A549 (cell line): ENCODE data around the gene NUP210. TPM values are rescaled to one million over a fixed set of nuclear protein-coding genes. Genes with fewer than 3 reads are reported as not detected.
"Not testable (repeated sequence)": the region's sequence is repeated elsewhere in the genome, so short reads cannot be mapped to it uniquely, and the experiment has no call there.

Source experiments
- ATAC-seq, 2 experiments: fragments of 200-7000 bp in 1 of 2; fragments of >200 bp in 1 of 2; cut with Nextera tagmentation in 1 of 2; cut with Tn5 transposase in 1 of 2; 3 replicates each; pipeline versions ENCODE4 v1.8.0 to v1.9.1; 2018 to 2020; ENCODE audit warnings: mild to moderate bottlenecking in 1 of 2, moderate library complexity in 1 of 2
- CTCF ChIA-PET: fragments of 300-600 bp; sonication (Branson Sonifier 250); formaldehyde crosslinking; extraction: SDS; loops from one replicate; lab custom pipeline; 2021; ENCODE audit warnings: antibody characterized with exemption, inconsistent platforms; lab: Yijun Ruan, JAX
- POLR2A ChIA-PET: fragments of 350-600 bp; formaldehyde crosslinking; extraction: SDS; loops from one replicate; lab custom pipeline; 2021; ENCODE audit warnings: antibody characterized with exemption, inconsistent platforms; lab: Yijun Ruan, JAX
- DNase-seq, 2 experiments: peaks; one replicate each; pipeline versions ENCODE4 v3.0.0 to v3.0.0-alpha.2; 2011 to 2016; ENCODE audit warnings: low read depth in 1 of 2, low spot score in 1 of 2
- FAIRE-seq: peaks from 2 replicates; lab custom pipeline; 2011; peaks lifted over from hg19 to GRCh38; lab: Jason Lieb, UNC
- H3K27ac ChIP-seq, 2 experiments: fragments of >200 bp; sonication (Bioruptor Twin); formaldehyde crosslinking; 3 replicates each; pipeline ENCODE4 v1.5.1; 2016 to 2017
- H3K4me1 ChIP-seq: fragments of >200 bp; sonication (Bioruptor Twin); formaldehyde crosslinking; 3 replicates; pipeline ENCODE4 v1.6.1; 2016
- H3K4me2 ChIP-seq: fragments of >200 bp; sonication (Bioruptor Twin); formaldehyde crosslinking; 3 replicates; pipeline ENCODE4 v1.6.1; 2016
- H3K4me3 ChIP-seq: fragments of >200 bp; sonication (Bioruptor Twin); formaldehyde crosslinking; 3 replicates; pipeline ENCODE4 v1.5.1; 2016
- H3K9me3 ChIP-seq: fragments of >200 bp; sonication (Bioruptor Twin); formaldehyde crosslinking; 3 replicates; pipeline ENCODE4 v1.6.1; 2016
- BHLHE40 ChIP-seq: IDR thresholded peaks from 2 replicates; pipeline ENCODE4 v1.6.1; 2012; ENCODE audit warnings: low read depth, low read length, inconsistent platforms
- EHMT2 ChIP-seq: fragments of 200-600 bp; sonication (generic); IDR thresholded peaks from 2 replicates; pipeline ENCODE4 v1.6.1; 2016; ENCODE audit warnings: antibody characterized with exemption, low read depth, mild to moderate bottlenecking, moderate library complexity
- ESRRA ChIP-seq: fragments of 150-350 bp; IDR thresholded peaks from 2 replicates; pipeline ENCODE4 v1.6.1; 2014; ENCODE audit warnings: mild to moderate bottlenecking, low read length, borderline replicate concordance
- FOXS1 ChIP-seq: fragments of 250-450 bp; sonication (Bioruptor Pico); IDR thresholded peaks from 2 replicates; pipeline ENCODE4 v1.5.0; 2020; ENCODE audit warnings: mild to moderate bottlenecking, moderate library complexity
- GATA3 ChIP-seq: IDR thresholded peaks from 2 replicates; pipeline ENCODE4 v1.6.1; 2012; ENCODE audit warnings: borderline replicate concordance
- HEYL ChIP-seq: fragments of 250-450 bp; sonication (Bioruptor Pico); IDR thresholded peaks from 2 replicates; pipeline ENCODE4 v1.8.0; 2021; ENCODE audit warnings: mild to moderate bottlenecking, moderate library complexity
- JUN ChIP-seq, 2 experiments: fragments of >200 bp; sonication (Bioruptor Twin); formaldehyde crosslinking; IDR thresholded peaks; 2 replicates in 1 of 2; 3 replicates in 1 of 2; pipeline ENCODE4 v1.6.1; 2016 to 2017
- MAFK ChIP-seq: fragments of 450-650 bp; IDR thresholded peaks from 2 replicates; pipeline ENCODE4 v1.6.1; 2014; ENCODE audit not compliant: partially characterized antibody
- NR3C1 ChIP-seq: fragments of >200 bp; sonication (Bioruptor Twin); formaldehyde crosslinking; IDR thresholded peaks from 3 replicates; pipeline ENCODE4 v1.6.1; 2017
- RAD21 ChIP-seq, 2 experiments: fragments of >200 bp in 1 of 2; sonication (Bioruptor Twin) in 1 of 2; formaldehyde crosslinking in 1 of 2; IDR thresholded peaks in 1 of 2; conservative IDR thresholded peaks in 1 of 2; 2 replicates in 1 of 2; 3 replicates in 1 of 2; pipeline ENCODE4 v1.6.1; 2012 to 2018; ENCODE audit warnings: inconsistent platforms in 1 of 2
- REST ChIP-seq: fragments of 200-600 bp; sonication (generic); IDR thresholded peaks from 2 replicates; pipeline ENCODE4 v1.6.1; 2016; ENCODE audit warnings: antibody characterized with exemption, mild to moderate bottlenecking, moderate library complexity
- SREBF2 ChIP-seq: fragments of 450-650 bp; IDR thresholded peaks from 2 replicates; pipeline ENCODE4 v1.6.1; 2014; ENCODE audit warnings: mild to moderate bottlenecking, moderate library complexity
- ZC3H11A ChIP-seq: fragments of 450-650 bp; IDR thresholded peaks from 2 replicates; pipeline ENCODE4 v1.6.1; 2014; ENCODE audit warnings: antibody characterized with exemption, mild to moderate bottlenecking
- WGBS: methylation state at CpG from one replicate; pipeline ENCODE4 v1.1.6; 2017; ENCODE audit errors: missing lambda C conversion rate; 5-methylcytosine and 5-hydroxymethylcytosine counted together
- polyA plus RNA-seq, 4 experiments: library from polyadenylated mRNA; depleted of rRNA in 3 of 4; stranded (reverse); fragments of >200 nt; fragmentation: RNase III in 1 of 4; extraction: RNeasy Plus Mini Kit Qiagen cat#74134 plus additional on column Dnase treatment in 1 of 4; gene quantifications; 2 replicates in 3 of 4; 3 replicates in 1 of 4; pipeline ENCODE4 v1.2.3, GENCODE V29; 2011 to 2017

The NUP210 gene
- polyA plus RNA-seq, 2 of the 4 experiments (the other 2 are of a cell fraction), result 25.7 to 28.1 TPM

GRCh38 chr3:13429631-13430291 lies 9.6 kb upstream of the NUP210 start:
- Histone ChIP-seq H3K27ac (no peak overlapping the region), H3K9me3 (no peaks in the 10 kb centered on the region), H3K4me2 (no peak overlapping the region), H3K4me3 (no peak overlapping the region), H3K4me1 (0 out of 3 replicates have a peak, but pooled peaks cover 4% of the 10 kb centered on the region)
- no peak for ATAC-seq
- DNase-seq, result no peak
- TF ChIP-seq BHLHE40 (no peak), REST (no peak), NR3C1 (no peak), GATA3 (no peak), ESRRA (no peak), RAD21 (conservative IDR thresholded peaks at IDR 0.05 in 1 of 2, IDR thresholded peaks at IDR 0.05 in 1 of 2) (no peak), FOXS1 (CRISPR knock-in tag) (no peak)
- 85% methylated on average over 8 of the region's 8 CpGs for WGBS
- ChIA-PET POLR2A (no interaction called here), CTCF (interaction anchor here (1.8 kb wide), 1 partner anchor 13 kb away, joined by 7 read pairs; no protein-coding TSS in a partner anchor)
- FAIRE-seq, result no peak

GRCh38 chr3:13428678-13429077 lies 8.6 kb upstream of the NUP210 start:
- FAIRE-seq, H3K27ac ChIP-seq, ATAC-seq, H3K9me3 ChIP-seq, H3K4me3 ChIP-seq, H3K4me1 ChIP-seq, DNase-seq, H3K4me2 ChIP-seq: not testable (repeated sequence)
- POLR2A ChIA-PET, result interaction anchor here (0.5 kb wide), 1 partner anchor 435 kb away, joined by 4 read pairs; no protein-coding TSS in a partner anchor
- WGBS, result 58% methylated on average over 4 of the region's 4 CpGs
- CTCF ChIA-PET, result interaction anchor here (1.8 kb wide), 1 partner anchor 12 kb away, joined by 7 read pairs; no protein-coding TSS in a partner anchor

GRCh38 chr3:13427662-13428603 lies 7.8 kb upstream of the NUP210 start:
- Histone ChIP-seq H3K4me1 (0 out of 3 replicates have a peak, but pooled peaks cover 4% of the 10 kb centered on the region), H3K9me3 (no peaks in the 10 kb centered on the region), H3K4me2 (no peak overlapping the region), H3K4me3 (no peak overlapping the region), H3K27ac (no peak overlapping the region)
- WGBS, result 81% methylated on average over 12 of the region's 12 CpGs
- FAIRE-seq (no peak), ATAC-seq (no peak), DNase-seq (no peak)
- CTCF ChIA-PET, result interaction anchor here (0.9 to 1.8 kb wide), 3 partner anchors 10 to 11 kb away, joined by 3 to 7 read pairs (median 5); no protein-coding TSS in a partner anchor
- TF ChIP-seq HEYL (CRISPR knock-in tag) (no peak), ZC3H11A (peak; percentile 32; the same call in 1 of the 2 replicates), JUN (IDR thresholded peaks at IDR 0.05) (no peak), FOXS1 (CRISPR knock-in tag) (no peak), RAD21 (conservative IDR thresholded peaks at IDR 0.05 in 1 of 2, IDR thresholded peaks at IDR 0.05 in 1 of 2) (no peak), EHMT2 (no peak), SREBF2 (no peak), MAFK (no peak)
- POLR2A ChIA-PET, result interaction anchor here (0.5 kb wide), 1 partner anchor 434 kb away, joined by 4 read pairs; no protein-coding TSS in a partner anchor
